IMR-90 (cell line): ENCODE data around the gene ACOXL. TPM values are rescaled to one million over a fixed set of nuclear protein-coding genes. Genes with fewer than 3 reads are reported as not detected.

Experiments
- ATAC-seq: fragments of 200-7000 bp; cut with Tn5 transposase; 2 replicates; pipeline ENCODE4 v1.9.1; 2020; ENCODE audit warnings: low read depth, mild to moderate bottlenecking, moderate library complexity
- BruUV-seq: library from RNA; stranded (reverse); fragments of 400-500 nt; replicated peaks from 2 replicates; lab custom pipeline; 2021; lab: Mats Ljungman, UMichigan
- CTCF ChIA-PET: fragments of 300-600 bp; formaldehyde crosslinking; extraction: SDS; loops from one replicate; lab custom pipeline; 2021; ENCODE audit warnings: antibody characterized with exemption; lab: Yijun Ruan, JAX
- POLR2A ChIA-PET: fragments of 300-600 bp; sonication (Branson Sonifier 250); formaldehyde crosslinking; loops from one replicate; lab custom pipeline; 2022; ENCODE audit warnings: antibody characterized with exemption; ENCODE audit not compliant: unreplicated experiment; lab: Charles Lee
- DNase-seq: peaks from one replicate; pipeline ENCODE4 v3.0.0; 2013
- H2AFZ ChIP-seq: replicated peaks from 2 replicates; pipeline ENCODE3; 2013; ENCODE audit warnings: low read length, mild to moderate bottlenecking; ENCODE audit not compliant: poor library complexity
- H2AK5ac ChIP-seq: 2 replicates; pipeline ENCODE4 v1.6.1; 2013; ENCODE audit warnings: low read depth, low read length, inconsistent platforms
- H2AK9ac ChIP-seq: replicated peaks from 2 replicates; pipeline ENCODE3; 2013; ENCODE audit warnings: mild to moderate bottlenecking, low read depth, low read length, moderate library complexity; ENCODE audit not compliant: poor library complexity
- H2BK120ac ChIP-seq: 2 replicates; pipeline ENCODE4 v1.6.1; 2013; ENCODE audit warnings: low read depth, low read length, inconsistent platforms
- H2BK15ac ChIP-seq: 3 replicates; pipeline ENCODE4 v1.6.1; 2013; ENCODE audit warnings: low read depth, low read length, inconsistent platforms
- H2BK20ac ChIP-seq: 2 replicates; pipeline ENCODE4 v1.6.1; 2013; ENCODE audit warnings: low read depth, mild to moderate bottlenecking, inconsistent platforms, low read length, moderate library complexity
- H2BK5ac ChIP-seq: 2 replicates; pipeline ENCODE4 v1.6.1; 2013; ENCODE audit warnings: mild to moderate bottlenecking, low read depth, low read length, inconsistent platforms; ENCODE audit not compliant: poor library complexity, severe bottlenecking
- H3K14ac ChIP-seq: replicated peaks from 2 replicates; pipeline ENCODE4 v1.6.1; 2013; ENCODE audit warnings: low read depth, low read length, inconsistent platforms
- H3K18ac ChIP-seq: 2 replicates; pipeline ENCODE4 v1.6.1; 2013; ENCODE audit warnings: low read depth, low read length, control low read depth
- H3K23ac ChIP-seq: 2 replicates; pipeline ENCODE4 v1.6.1; 2013; ENCODE audit warnings: low read depth, low read length, inconsistent platforms
- H3K27ac ChIP-seq: 2 replicates; pipeline ENCODE4 v1.5.1; 2013; ENCODE audit warnings: mild to moderate bottlenecking, control low read depth, low read length; ENCODE audit not compliant: insufficient read depth
- H3K27me3 ChIP-seq: 2 replicates; pipeline ENCODE4 v1.6.1; 2013; ENCODE audit warnings: low read length; ENCODE audit not compliant: control insufficient read depth, insufficient read depth
- H3K36me3 ChIP-seq: 2 replicates; pipeline ENCODE4 v1.6.1; 2013; ENCODE audit warnings: low read length, mixed read lengths; ENCODE audit not compliant: control insufficient read depth, insufficient read depth
- H3K4ac ChIP-seq: 2 replicates; pipeline ENCODE4 v1.6.1; 2013; ENCODE audit warnings: low read depth, low read length, inconsistent platforms
- H3K4me1 ChIP-seq: 2 replicates; pipeline ENCODE4 v1.6.1; 2013; ENCODE audit warnings: low read length, mixed read lengths; ENCODE audit not compliant: control insufficient read depth, insufficient read depth
- H3K4me2 ChIP-seq: 2 replicates; pipeline ENCODE4 v1.6.1; 2013; ENCODE audit warnings: low read depth, mild to moderate bottlenecking, control low read depth, low read length, moderate library complexity
- H3K4me3 ChIP-seq: 2 replicates; pipeline ENCODE4 v1.5.1; 2013; ENCODE audit warnings: low read depth, mild to moderate bottlenecking, control low read depth, low read length, moderate library complexity; ENCODE audit not compliant: insufficient read depth
- H3K56ac ChIP-seq: 2 replicates; pipeline ENCODE4 v1.6.1; 2013; ENCODE audit warnings: low read length, inconsistent platforms; ENCODE audit not compliant: insufficient read depth; ENCODE audit errors: extremely low read depth
- H3K79me1 ChIP-seq, 2 experiments: 2 replicates each; pipeline ENCODE4 v1.6.1; 2013; ENCODE audit warnings: low read length in 2 of 2, inconsistent platforms in 1 of 2, low read depth in 1 of 2
- H3K9ac ChIP-seq: 2 replicates; pipeline ENCODE4 v1.6.1; 2013; ENCODE audit warnings: low read depth, low read length, control low read depth
- H3K9me1 ChIP-seq: 2 replicates; pipeline ENCODE4 v1.6.1; 2013; ENCODE audit warnings: low read length, inconsistent platforms; ENCODE audit not compliant: insufficient read depth
- H3K9me3 ChIP-seq: 2 replicates; pipeline ENCODE4 v1.6.1; 2013; ENCODE audit warnings: low read length; ENCODE audit not compliant: control insufficient read depth, insufficient read depth
- H4K20me1 ChIP-seq: 2 replicates; pipeline ENCODE4 v1.6.1; 2013; ENCODE audit warnings: low read length, inconsistent platforms; ENCODE audit not compliant: insufficient read depth
- H4K5ac ChIP-seq: 2 replicates; pipeline ENCODE4 v1.6.1; 2013; ENCODE audit warnings: mild to moderate bottlenecking, low read depth, low read length, control low read depth
- H4K8ac ChIP-seq, 2 experiments: 2 replicates each; pipeline ENCODE4 v1.6.1; 2013; ENCODE audit warnings: low read depth in 2 of 2, low read length in 2 of 2, control low read depth in 1 of 2, inconsistent platforms in 1 of 2
- H4K91ac ChIP-seq: 2 replicates; pipeline ENCODE4 v1.6.1; 2013; ENCODE audit warnings: low read depth, low read length, inconsistent platforms; ENCODE audit not compliant: insufficient read depth
- BHLHE40 ChIP-seq: fragments of 150-350 bp; IDR thresholded peaks from 2 replicates; pipeline ENCODE4 v1.6.1; 2016; ENCODE audit warnings: mild to moderate bottlenecking, low read depth, low read length
- CEBPB ChIP-seq: IDR thresholded peaks from 2 replicates; pipeline ENCODE4 v1.6.1; 2012; ENCODE audit warnings: low read depth, low read length, improper control_type of control experiment
- CHD1 ChIP-seq: IDR thresholded peaks from 2 replicates; pipeline ENCODE4 v1.6.1; 2012; ENCODE audit warnings: low read depth, low read length, improper control_type of control experiment
- FOS ChIP-seq: fragments of 150-350 bp; IDR thresholded peaks from 2 replicates; pipeline ENCODE4 v1.6.1; 2016; ENCODE audit warnings: low read depth, low read length
- MAFK ChIP-seq: IDR thresholded peaks from 2 replicates; pipeline ENCODE4 v1.6.1; 2012; ENCODE audit warnings: low read depth, low read length, improper control_type of control experiment
- MAZ ChIP-seq: IDR thresholded peaks from 2 replicates; pipeline ENCODE4 v1.6.1; 2012; ENCODE audit warnings: low read depth, mild to moderate bottlenecking, low read length, improper control_type of control experiment, moderate library complexity, borderline replicate concordance
- MXI1 ChIP-seq: IDR thresholded peaks from 2 replicates; pipeline ENCODE4 v1.6.1; 2012; ENCODE audit warnings: low read depth, mild to moderate bottlenecking, low read length, moderate library complexity, borderline replicate concordance
- NFE2L2 ChIP-seq: fragments of 150-350 bp; IDR thresholded peaks from 2 replicates; pipeline ENCODE4 v1.6.1; 2016; ENCODE audit warnings: low read depth, mild to moderate bottlenecking, low read length
- POLR2A ChIP-seq: IDR thresholded peaks from 2 replicates; pipeline ENCODE4 v1.6.1; 2012; ENCODE audit warnings: mild to moderate bottlenecking, low read depth, low read length
- RAD21 ChIP-seq: IDR thresholded peaks from 2 replicates; pipeline ENCODE4 v1.6.1; 2012; ENCODE audit warnings: low read length, improper control_type of control experiment
- RCOR1 ChIP-seq: IDR thresholded peaks from 2 replicates; pipeline ENCODE4 v1.6.1; 2012; ENCODE audit warnings: mild to moderate bottlenecking, low read length, improper control_type of control experiment; ENCODE audit not compliant: insufficient replicate concordance
- RFX5 ChIP-seq: IDR thresholded peaks from 2 replicates; pipeline ENCODE4 v1.8.0; 2012; ENCODE audit warnings: low read depth, mild to moderate bottlenecking, low read length, moderate library complexity
- SMC3 ChIP-seq: fragments of 150-350 bp; IDR thresholded peaks from 2 replicates; pipeline ENCODE4 v1.6.1; 2016; ENCODE audit warnings: low read depth, mild to moderate bottlenecking, antibody characterized with exemption, low read length, moderate library complexity
- USF2 ChIP-seq: fragments of 150-350 bp; IDR thresholded peaks from 2 replicates; pipeline ENCODE4 v1.6.1; 2017; ENCODE audit warnings: mild to moderate bottlenecking, antibody characterized with exemption, low read length, low read depth
- WGBS, 2 experiments: methylation state at CpG; one replicate each; pipeline versions ENCODE4 v1.1.5 to v1.1.7; 2013; ENCODE audit warnings: missing lambda C conversion rate in 2 of 2; ENCODE audit not compliant: insufficient read length in 1 of 2; ENCODE audit errors: extremely low coverage in 2 of 2; 5-methylcytosine and 5-hydroxymethylcytosine counted together
- dilution Hi-C: fragments of 300-500 bp; cut with HindIII; formaldehyde crosslinking; loops from one replicate; pipeline ENCODE4 v1.14.3; 2018; ENCODE audit warnings: low sequenced_read_pairs; ENCODE audit not compliant: unreplicated experiment
- in situ Hi-C: fragments of 300-500 bp; cut with MboI; formaldehyde crosslinking; loops from 3 replicates; pipeline ENCODE4 v1.14.3; 2019; ENCODE audit warnings: low sequenced_read_pairs, inconsistent platforms, mixed read lengths
- intact Hi-C: fragments of 100-400 bp; cut with micrococcal nuclease; formaldehyde crosslinking; loops from 2 replicates; pipeline ENCODE4 v1.10.0; 2022
- polyA plus RNA-seq, 3 experiments: library from polyadenylated mRNA; depleted of rRNA; stranded (reverse); fragments of >200 nt; gene quantifications; 2 replicates each; pipeline ENCODE4 v1.2.3, GENCODE V29; 2012; ENCODE audit warnings: low replicate concordance in 1 of 3
- total RNA-seq: library from RNA; depleted of rRNA; stranded (reverse); fragments of >200 nt; gene quantifications from 2 replicates; pipeline ENCODE4 v1.2.3, GENCODE V29; 2012
- TF ChIP-seq, protein P1 (sequence below): conservative IDR thresholded peaks from 2 replicates; pipeline ENCODE4 v1.5.1; 2012; ENCODE audit warnings: mild to moderate bottlenecking, low read depth, low read length, improper control_type of control experiment
- TF ChIP-seq, protein P2 (sequence below): fragments of 150-350 bp; IDR thresholded peaks from 2 replicates; pipeline ENCODE4 v1.6.1; 2016; ENCODE audit warnings: low read depth, mild to moderate bottlenecking, low read length, moderate library complexity, borderline replicate concordance

ACOXL gene
- total and polyA plus RNA-seq, 2 of the 4 experiments (the other 2 are of a cell fraction) = not detected

- dilution Hi-C loops (no loop called here), intact Hi-C loops (no loop called here), in situ Hi-C loops (no loop called here)
- H2AK9ac ChIP-seq = no peak overlapping the region
- no TSS peak for BruUV-seq
- no peaks in the 10 kb centered on the region for H3K79me1 ChIP-seq
- H3K4me3 ChIP-seq = no peak overlapping the region
- H2AFZ ChIP-seq = no peak overlapping the region
- no peak overlapping the region for H3K23ac ChIP-seq
- no peak overlapping the region for H2BK5ac ChIP-seq
- H2AK5ac ChIP-seq = no peak overlapping the region
- no peak overlapping the region for H4K8ac ChIP-seq
- WGBS, 2 experiments = no CpG with 5 or more reads among the region's 9 CpGs
- H2BK120ac ChIP-seq = no peak overlapping the region
- DNase-seq (no peak), ATAC-seq (no peak)
- H3K9me3 ChIP-seq = no peaks in the 10 kb centered on the region
- H4K20me1 ChIP-seq = no peaks in the 10 kb centered on the region
- TF ChIP-seq CEBPB (no peak), NFE2L2 (no peak), SMC3 (no peak), RAD21 (no peak), FOS (no peak), RCOR1 (no peak), CHD1 (no peak), MAFK (no peak), MAZ (no peak), MXI1 (no peak), BHLHE40 (no peak), POLR2A (no peak), USF2 (no peak), RFX5 (no peak)
- TF ChIP-seq, protein P1, sequence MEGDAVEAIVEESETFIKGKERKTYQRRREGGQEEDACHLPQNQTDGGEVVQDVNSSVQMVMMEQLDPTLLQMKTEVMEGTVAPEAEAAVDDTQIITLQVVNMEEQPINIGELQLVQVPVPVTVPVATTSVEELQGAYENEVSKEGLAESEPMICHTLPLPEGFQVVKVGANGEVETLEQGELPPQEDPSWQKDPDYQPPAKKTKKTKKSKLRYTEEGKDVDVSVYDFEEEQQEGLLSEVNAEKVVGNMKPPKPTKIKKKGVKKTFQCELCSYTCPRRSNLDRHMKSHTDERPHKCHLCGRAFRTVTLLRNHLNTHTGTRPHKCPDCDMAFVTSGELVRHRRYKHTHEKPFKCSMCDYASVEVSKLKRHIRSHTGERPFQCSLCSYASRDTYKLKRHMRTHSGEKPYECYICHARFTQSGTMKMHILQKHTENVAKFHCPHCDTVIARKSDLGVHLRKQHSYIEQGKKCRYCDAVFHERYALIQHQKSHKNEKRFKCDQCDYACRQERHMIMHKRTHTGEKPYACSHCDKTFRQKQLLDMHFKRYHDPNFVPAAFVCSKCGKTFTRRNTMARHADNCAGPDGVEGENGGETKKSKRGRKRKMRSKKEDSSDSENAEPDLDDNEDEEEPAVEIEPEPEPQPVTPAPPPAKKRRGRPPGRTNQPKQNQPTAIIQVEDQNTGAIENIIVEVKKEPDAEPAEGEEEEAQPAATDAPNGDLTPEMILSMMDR = no peak
- TF ChIP-seq, protein P2, sequence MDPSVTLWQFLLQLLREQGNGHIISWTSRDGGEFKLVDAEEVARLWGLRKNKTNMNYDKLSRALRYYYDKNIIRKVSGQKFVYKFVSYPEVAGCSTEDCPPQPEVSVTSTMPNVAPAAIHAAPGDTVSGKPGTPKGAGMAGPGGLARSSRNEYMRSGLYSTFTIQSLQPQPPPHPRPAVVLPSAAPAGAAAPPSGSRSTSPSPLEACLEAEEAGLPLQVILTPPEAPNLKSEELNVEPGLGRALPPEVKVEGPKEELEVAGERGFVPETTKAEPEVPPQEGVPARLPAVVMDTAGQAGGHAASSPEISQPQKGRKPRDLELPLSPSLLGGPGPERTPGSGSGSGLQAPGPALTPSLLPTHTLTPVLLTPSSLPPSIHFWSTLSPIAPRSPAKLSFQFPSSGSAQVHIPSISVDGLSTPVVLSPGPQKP = no peak
- ChIA-PET CTCF (no interaction called here), POLR2A (no interaction called here)
- H3K9ac ChIP-seq = no peak overlapping the region
- no peak overlapping the region for H3K4me2 ChIP-seq
- no peaks in the 10 kb centered on the region for H3K9me1 ChIP-seq
- no peak overlapping the region for H3K27ac ChIP-seq
- H2BK15ac ChIP-seq = no peak overlapping the region
- H2BK20ac ChIP-seq = no peak overlapping the region
- no peak overlapping the region for H4K91ac ChIP-seq
- peaks cover 49% of the 10 kb centered on the region for H3K27me3 ChIP-seq
- H3K4me1 ChIP-seq = no peaks in the 10 kb centered on the region
- H4K5ac ChIP-seq = no peak overlapping the region
- no peak overlapping the region for H3K56ac ChIP-seq
- H3K18ac ChIP-seq = no peak overlapping the region
- no peak overlapping the region for H3K14ac ChIP-seq
- no peak overlapping the region for H3K4ac ChIP-seq
- no peaks in the 10 kb centered on the region for H3K36me3 ChIP-seq
These were observed 318.5 kb downstream of the ACOXL start for GRCh38 chr2:111050701-111051376.
